GM10847 (cell line): ENCODE measurements around the gene CD46.

Experiments
- POLR2A ChIP-seq: IDR thresholded peaks from 2 replicates; pipeline ENCODE4 v1.6.1; 2011; ENCODE audit not compliant: insufficient read length; ENCODE audit errors: extremely low read depth

CD46 gene

GRCh38 chr1:207750631-207751305 is 1.1 kb upstream of the CD46 start:
- no peak for TF ChIP-seq POLR2A

GRCh38 chr1:207752456-207752998 is 673 bp downstream of the CD46 start:
- TF ChIP-seq POLR2A: no peak

- TF ChIP-seq POLR2A: no peak
Observed at GRCh38 chr1:207753611-207754010, 1.8 kb downstream of the CD46 start.

GRCh38 chr1:207754011-207754410 is 2.2 kb downstream of the CD46 start:
- no peak for TF ChIP-seq POLR2A

- no peak for TF ChIP-seq POLR2A
Observed at GRCh38 chr1:207754974-207755700, 3.3 kb downstream of the CD46 start.

- TF ChIP-seq POLR2A: no peak
Observed at GRCh38 chr1:207755846-207756693, 4.2 kb downstream of the CD46 start.

GRCh38 chr1:207762622-207763021 is 10.8 kb downstream of the CD46 start:
- no peak for TF ChIP-seq POLR2A

GRCh38 chr1:207763091-207763490 is 11.2 kb downstream of the CD46 start:
- no peak for TF ChIP-seq POLR2A

- TF ChIP-seq POLR2A: no peak
Observed at GRCh38 chr1:207763972-207764371, 12.1 kb downstream of the CD46 start.

GRCh38 chr1:207766569-207766968 is 14.7 kb downstream of the CD46 start:
- TF ChIP-seq POLR2A: no peak

GRCh38 chr1:207779008-207779407 is 27.2 kb downstream of the CD46 start:
- TF ChIP-seq POLR2A: no peak

GRCh38 chr1:207781312-207781711 is 29.5 kb downstream of the CD46 start:
- no peak for TF ChIP-seq POLR2A

- TF ChIP-seq POLR2A: no peak
Observed at GRCh38 chr1:207787776-207788175, 35.9 kb downstream of the CD46 start.

- no peak for TF ChIP-seq POLR2A
Observed at GRCh38 chr1:207789386-207789785, 37.5 kb downstream of the CD46 start.
